ENCODE data around the gene LAMP1.

The LAMP1 gene

GRCh38 chr13:113351514-113352026 lies 54.5 kb downstream of the LAMP1 start:
- TF ChIP-seq, protein P1, sequence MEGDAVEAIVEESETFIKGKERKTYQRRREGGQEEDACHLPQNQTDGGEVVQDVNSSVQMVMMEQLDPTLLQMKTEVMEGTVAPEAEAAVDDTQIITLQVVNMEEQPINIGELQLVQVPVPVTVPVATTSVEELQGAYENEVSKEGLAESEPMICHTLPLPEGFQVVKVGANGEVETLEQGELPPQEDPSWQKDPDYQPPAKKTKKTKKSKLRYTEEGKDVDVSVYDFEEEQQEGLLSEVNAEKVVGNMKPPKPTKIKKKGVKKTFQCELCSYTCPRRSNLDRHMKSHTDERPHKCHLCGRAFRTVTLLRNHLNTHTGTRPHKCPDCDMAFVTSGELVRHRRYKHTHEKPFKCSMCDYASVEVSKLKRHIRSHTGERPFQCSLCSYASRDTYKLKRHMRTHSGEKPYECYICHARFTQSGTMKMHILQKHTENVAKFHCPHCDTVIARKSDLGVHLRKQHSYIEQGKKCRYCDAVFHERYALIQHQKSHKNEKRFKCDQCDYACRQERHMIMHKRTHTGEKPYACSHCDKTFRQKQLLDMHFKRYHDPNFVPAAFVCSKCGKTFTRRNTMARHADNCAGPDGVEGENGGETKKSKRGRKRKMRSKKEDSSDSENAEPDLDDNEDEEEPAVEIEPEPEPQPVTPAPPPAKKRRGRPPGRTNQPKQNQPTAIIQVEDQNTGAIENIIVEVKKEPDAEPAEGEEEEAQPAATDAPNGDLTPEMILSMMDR (IDR thresholded peaks at IDR 0.05; ENCODE audit: low read depth, low read length, missing control alignments): no peak
- H3K4me3 ChIP-seq (replicated peaks; ENCODE audit: low read depth, low read length): no peak overlapping the region
- no peak for DNase-seq (ENCODE audit: extremely low read depth, low read depth)

DNA sequence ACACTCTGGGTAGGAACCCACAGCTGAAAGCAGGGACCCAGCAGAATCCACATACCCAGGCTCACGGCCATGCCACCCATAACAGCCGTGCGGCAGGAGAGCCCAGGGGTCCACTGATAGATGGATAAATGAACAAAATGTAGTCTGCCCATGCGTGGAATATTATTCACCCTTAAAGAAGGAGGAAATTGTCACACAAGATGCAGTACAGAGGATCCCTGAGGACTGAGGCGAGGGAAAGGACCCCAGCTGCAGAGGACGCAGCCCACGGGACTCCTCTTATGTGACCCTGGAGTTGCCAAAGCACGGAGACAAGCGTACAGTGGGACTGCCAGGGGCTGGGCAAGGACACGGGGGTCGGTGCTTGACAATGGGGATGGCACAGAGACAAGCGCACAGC lies 56.2 kb downstream of the LAMP1 start:
- no peak for DNase-seq (ENCODE audit: extremely low read depth, low read depth)
- no peak overlapping the region for H3K4me3 ChIP-seq (replicated peaks; ENCODE audit: low read depth, low read length)
- TF ChIP-seq, protein P1 (IDR thresholded peaks at IDR 0.05; ENCODE audit: low read depth, low read length, missing control alignments): no peak

DNA sequence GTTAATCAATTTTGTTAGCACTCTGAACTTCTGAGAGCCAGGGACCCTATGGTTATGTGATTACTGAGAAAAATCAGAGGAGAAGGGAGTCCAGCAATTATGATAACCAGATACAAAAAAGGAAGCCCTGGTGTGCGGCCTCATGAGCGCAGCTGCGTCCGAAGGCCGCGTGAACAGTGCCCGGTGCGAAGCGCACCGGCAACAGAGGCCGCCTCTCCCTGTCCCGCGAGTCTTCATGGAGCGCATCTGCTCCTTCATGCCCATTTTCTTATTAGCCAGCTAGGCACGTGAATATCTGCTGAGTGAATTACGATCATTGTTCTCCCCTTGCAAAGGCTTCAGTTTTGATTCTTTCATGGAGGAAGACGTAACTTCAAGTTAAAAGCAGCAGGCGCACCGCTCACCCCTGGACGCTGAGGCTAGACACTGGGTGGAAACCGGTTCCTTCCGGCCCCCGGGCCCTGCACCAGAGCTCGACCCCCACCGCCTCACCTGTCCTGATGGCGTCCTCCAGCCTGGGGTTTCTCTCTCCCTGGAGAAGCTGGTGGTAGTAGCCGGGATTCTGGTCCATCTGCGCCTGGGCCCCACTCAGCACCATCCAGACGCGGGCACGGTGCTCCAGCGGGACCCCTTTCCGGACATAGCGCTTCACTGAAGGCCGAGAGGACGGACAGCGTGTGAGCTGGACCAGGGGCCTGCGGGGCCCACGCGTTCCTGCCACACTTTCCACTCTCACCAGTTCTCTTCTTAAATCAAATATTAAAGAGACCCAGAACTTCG lies 58.0 kb downstream of the LAMP1 start:
- H3K4me3 ChIP-seq (replicated peaks; ENCODE audit: low read depth, low read length): no peak overlapping the region
- no peak for DNase-seq (ENCODE audit: extremely low read depth, low read depth)
- TF ChIP-seq, protein P1 (IDR thresholded peaks at IDR 0.05; ENCODE audit: low read depth, low read length, missing control alignments): no peak

GRCh38 chr13:113355621-113356020 lies 58.6 kb downstream of the LAMP1 start:
- TF ChIP-seq, protein P1 (IDR thresholded peaks at IDR 0.05; ENCODE audit: low read depth, low read length, missing control alignments): no peak

GRCh38 chr13:113356596-113356995 lies 59.6 kb downstream of the LAMP1 start:
- TF ChIP-seq, protein P1 (IDR thresholded peaks at IDR 0.05; ENCODE audit: low read depth, low read length, missing control alignments): no peak
- no peak overlapping the region for H3K4me3 ChIP-seq (replicated peaks; ENCODE audit: low read depth, low read length)
- DNase-seq (ENCODE audit: extremely low read depth, low read depth): no peak

More at GRCh38 chr13:113355621-113356020, 58.6 kb downstream of the LAMP1 start:
- no peak for DNase-seq (ENCODE audit: extremely low read depth, low read depth)
- no peak overlapping the region for H3K4me3 ChIP-seq (replicated peaks; ENCODE audit: low read depth, low read length)

DNA sequence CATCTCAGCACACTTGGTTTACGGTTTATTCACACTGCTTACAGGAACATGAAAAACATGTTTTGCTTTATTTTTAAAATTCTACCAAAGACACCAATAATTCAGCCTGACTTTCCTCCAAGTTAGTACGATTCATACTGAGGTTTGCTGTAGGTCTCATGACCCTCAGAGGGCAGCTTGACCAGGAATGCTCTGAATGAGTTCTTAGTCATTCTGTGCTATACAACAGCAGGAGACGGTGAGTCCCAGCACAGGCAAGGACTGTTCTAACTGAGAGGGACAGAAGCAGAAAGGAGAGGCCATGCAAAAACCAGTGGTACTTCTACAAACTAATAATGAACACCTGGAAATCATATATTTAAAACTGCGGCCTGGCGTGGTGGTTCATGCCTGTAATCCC lies 60.5 kb downstream of the LAMP1 start:
- TF ChIP-seq, protein P1 (IDR thresholded peaks at IDR 0.05; ENCODE audit: low read depth, low read length, missing control alignments): no peak
- no peak for DNase-seq (ENCODE audit: extremely low read depth, low read depth)
- H3K4me3 ChIP-seq (replicated peaks; ENCODE audit: low read depth, low read length): no peak overlapping the region

Data from HFF-Myc (cell line).